HG03039 (cell line): ENCODE data around the gene SIGLEC6.
"Not testable (repeated sequence)": the region's sequence is repeated elsewhere in the genome, so short reads cannot be mapped to it uniquely, and the experiment has no call there.

Source experiments
- ATAC-seq: cut with Tn5 transposase; IDR thresholded peaks from one replicate; pipeline ENCODE4 v1.9.1; 2021; ENCODE audit warnings: mild to moderate bottlenecking, moderate library complexity; ENCODE audit not compliant: unreplicated experiment

Gene SIGLEC6

DNA sequence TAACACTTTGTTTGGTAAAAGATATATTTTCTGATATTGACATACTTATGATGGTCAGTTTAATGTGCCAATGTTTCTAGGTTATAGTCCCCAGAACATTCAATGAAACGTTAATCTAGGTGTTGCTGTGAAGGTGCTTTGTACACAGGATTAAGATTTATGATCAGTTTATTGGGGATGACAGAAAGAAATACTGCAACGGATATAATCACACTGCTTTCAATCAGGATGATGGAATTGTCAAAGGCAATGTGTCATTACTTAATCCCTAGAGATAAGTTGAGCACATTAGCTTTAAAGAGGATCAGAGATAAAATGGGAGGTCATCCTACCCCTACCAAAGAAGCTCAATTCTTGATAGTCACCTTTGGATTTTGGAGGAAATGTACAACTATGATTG lies 17.5 kb downstream of the SIGLEC6 start:
- ATAC-seq: no peak

DNA sequence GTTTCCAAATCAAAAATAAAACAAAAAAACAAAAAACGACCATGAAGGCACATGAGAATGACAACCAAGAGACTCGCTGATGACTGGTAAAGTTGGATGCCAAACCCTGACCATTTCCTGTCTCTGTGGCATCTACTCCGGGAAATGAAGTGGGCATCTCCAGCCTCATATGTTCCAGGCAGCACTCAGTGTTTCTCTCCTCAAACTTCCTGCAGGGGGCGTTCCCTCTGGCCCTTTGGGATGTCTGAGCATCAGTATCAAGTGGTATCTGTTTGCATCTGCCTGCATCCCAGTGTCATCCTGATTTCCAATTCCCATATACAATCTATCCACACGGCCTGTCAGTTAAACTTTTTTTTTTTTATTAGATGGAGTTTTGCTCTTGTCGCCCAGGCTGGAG lies 20.1 kb downstream of the SIGLEC6 start:
- ATAC-seq: no peak

DNA sequence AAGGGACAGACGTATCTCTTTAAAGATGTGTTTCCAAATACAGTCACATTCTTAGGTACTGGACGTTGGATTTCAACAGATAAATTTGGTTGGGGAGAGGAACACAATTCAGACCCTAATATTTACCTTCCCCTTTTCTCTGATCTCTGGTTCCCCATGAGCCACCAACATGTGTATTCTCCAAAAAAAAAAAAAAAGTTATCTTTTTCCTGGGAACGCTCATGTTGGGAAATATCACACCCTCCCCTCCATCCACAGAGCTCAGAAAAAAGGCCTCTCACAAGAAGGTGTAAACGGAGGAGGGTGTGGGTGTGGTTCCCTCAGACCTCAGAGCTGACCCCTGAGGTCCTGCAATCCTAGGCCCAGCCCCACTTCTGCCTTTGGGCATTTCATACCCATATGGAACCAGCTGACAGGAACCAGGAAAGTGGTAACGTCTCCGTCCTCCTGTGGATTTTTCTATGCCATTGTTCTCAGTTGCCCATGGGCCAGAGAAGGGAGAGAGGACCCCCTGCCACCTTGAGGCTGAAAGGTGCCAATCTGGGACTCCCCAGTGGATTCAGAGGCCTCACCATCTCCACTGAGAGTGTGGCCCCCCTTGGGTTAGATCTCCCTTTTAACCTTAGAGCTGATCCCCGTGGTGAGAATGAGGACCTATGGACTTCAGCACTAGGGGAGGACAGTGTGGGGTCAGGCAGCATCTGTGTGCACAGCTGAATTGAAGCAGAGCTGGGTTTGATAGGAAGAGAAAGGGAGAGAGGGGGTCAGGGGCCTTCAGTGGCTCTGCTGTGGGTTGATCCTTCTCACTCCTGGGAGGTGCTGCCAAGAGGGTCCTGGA lies 21.4 kb downstream of the SIGLEC6 start:
- no peak for ATAC-seq

DNA sequence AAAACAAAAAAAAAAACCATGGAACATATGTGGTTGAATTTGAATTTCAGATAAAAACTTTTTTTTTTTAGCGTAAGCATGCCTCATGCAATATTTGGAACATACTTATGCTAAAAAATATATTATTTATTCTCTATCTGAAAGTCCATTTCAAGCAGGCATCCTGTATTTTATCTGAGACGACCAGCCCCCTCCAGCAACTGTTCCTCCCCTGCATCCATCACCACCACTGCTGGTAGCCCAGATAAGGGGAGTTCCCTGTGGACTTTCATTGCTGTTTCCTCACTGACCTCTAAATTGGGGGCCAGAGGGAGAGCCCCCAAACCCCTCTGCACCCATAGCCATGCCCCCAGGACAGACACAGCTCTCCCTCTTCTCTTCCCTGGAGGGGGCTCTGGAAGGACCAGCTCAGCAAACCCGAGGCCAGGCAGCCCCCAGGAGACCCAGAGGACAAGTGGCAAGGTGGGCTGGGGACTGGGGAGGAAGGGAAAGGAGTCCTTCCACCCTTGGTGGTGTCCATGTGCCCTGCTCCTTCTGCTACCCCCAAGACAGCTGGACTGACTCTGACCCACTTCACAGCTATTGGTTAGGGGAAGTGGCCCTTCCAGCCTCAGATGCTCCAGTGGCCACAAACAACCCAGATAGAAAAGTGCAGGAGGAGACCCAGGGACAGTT lies 23.3 kb downstream of the SIGLEC6 start:
- no peak for ATAC-seq

DNA sequence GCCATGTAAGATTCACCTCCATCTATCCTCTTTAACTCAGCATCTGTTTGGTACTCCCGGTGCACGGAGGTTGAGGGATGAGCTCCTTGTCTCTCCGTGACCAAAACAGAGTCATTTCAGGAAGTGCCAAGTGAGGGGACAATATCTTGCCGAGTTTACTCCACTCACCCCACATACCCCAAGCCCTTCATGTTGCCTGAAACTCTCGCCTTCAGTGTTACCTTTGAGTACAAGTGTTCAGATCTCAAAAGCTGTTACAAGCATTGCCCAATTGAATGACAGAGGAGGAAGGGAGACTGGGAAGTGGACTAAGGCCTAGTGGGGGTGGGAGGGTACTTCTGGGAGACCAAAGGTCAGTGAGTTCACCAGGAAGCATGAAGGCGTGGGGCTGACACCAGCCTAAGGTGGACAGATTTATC lies 23.8 kb downstream of the SIGLEC6 start:
- ATAC-seq: no peak

DNA sequence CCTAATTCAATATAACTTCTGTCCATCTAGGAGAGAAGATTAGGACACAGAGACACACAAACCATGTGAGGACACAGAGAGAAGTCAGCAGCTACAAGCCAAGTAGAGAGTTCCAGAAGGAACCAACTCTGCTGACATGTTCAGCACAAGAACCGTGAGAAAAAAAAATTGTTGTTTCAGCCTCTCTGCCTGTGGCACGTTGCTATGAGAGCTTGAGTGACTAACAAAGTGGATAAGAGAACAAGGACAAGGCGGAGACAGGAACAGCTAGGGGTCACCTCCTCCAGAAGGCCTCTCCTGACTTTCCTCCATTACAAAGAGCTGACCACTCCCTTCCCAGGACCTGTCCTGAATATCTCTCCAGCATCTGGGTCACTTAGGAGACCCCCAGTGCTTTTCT lies 24.3 kb downstream of the SIGLEC6 start:
- ATAC-seq: no peak

DNA sequence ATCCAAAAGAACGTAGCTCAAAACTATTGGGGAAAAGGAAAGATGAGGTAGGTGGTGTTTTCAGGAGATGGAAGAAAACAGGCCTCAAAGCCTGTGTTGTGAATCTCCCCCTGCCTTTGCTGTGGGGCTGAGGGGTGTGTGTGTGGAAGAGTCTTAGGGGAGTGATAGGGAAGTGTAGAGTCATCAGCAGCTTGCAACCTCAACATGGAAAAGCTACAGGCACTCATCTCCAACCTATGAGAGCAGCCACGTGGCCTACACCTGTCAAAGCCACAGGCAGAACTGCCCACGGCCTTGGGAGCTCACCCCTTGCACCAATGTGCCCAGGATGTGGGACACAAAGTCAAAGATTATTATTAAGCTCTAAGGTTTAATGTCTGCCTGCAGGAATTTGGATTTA lies 25.6 kb downstream of the SIGLEC6 start:
- ATAC-seq: no peak

DNA sequence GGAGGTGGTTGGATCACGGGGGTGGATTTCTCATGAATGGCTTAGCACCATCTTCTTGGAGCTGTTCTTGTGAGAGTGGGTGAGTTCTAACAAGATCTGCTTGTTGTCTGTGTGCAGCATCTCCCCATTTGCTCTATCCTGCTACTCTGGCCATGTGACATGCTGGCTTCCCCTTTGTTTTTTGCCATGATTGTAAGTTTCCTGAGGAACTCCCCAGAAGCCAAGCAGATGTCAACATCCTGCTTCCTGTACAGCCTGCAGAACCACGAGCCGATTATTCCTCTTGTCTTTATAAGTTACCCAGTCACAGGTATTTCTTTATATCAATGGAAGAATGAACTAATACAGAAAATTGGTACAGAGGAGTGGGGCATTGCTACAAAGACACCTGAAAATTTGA lies 27.6 kb downstream of the SIGLEC6 start:
- ATAC-seq: no peak

DNA sequence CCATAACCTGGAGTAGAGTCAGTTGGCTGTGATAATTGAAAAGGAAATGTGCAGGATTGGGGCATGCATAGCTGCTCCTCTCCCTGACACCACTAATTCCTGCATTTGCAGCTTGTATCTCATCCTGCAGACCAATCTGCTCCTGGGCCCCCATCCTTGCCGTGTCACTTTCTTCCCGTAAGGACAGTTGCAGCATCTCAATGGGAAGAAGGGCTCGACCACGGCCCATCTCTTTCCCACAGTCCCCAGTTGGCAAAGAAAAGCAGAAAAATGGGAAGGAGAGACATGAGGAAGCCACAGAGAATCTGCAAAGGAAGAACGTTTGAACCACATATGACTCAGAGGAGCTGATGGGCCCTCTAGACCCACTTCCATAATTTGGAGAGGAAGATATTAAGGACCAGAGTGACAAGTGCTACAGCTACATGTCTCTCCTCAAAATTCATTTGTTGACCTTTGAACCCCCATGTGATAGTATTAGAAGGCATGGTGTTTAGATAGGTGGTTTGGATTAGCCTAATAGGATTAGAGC lies 28.1 kb downstream of the SIGLEC6 start:
- no peak for ATAC-seq

DNA sequence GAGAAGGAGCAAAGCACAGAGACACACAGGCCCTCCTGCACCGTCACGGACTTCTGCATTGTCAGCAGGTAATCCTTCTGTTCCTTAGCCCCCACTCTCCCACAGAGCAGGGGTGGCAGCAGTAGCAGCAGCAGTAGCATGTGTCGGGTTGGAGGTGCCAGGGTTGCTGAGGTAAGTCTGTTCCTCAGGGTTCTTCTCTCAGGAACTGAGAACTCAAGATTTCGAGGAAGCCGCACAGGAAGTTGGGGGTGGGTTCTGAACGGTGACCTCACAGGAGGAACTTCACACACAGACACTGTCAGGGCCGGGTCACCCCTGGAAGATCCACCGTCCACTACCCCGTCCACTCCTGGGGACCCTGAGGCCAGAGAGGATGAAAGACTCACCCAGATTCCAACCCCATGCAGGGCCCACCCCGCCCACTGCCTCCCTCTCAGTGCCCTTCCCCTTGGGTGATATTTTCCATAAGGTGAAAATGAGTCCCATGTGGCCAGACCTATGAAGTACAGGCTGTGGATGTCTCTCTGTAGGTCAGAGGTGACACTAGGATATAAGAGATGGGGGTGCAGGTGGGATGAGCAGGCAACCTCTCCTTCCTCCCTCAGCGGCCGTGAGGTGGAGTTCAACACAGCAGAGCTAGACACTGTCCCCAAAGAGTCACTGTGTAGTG lies 29.7 kb downstream of the SIGLEC6 start, which contains the start of gene SIGLEC12:
Gene SIGLEC12 (minus strand): TSS at position 207 of the 670 bp plus-strand sequence. CDS start 67 bp downstream, at position 140.
- ATAC-seq: no peak

DNA sequence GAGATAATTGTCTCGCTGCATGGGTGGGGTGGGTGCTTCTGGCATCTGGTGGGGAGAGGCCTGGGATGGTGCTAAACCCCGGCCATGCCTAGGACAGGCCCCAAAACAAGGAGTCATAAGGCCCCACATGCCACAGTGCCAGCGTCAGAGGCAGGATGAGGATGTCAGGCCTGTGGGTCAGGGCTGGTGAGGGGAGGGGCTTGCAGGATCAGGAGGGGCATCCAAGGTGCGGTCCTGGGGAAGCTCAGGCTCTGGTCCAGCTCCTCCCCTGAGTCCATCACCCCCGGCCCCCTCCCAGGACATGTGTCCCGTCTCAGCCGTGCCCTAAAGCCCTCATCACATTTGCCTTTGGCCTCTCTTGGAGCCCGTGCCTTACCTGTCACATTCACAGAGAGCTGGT lies 30.5 kb downstream of the SIGLEC6 start:
- ATAC-seq: not testable (repeated sequence)

DNA sequence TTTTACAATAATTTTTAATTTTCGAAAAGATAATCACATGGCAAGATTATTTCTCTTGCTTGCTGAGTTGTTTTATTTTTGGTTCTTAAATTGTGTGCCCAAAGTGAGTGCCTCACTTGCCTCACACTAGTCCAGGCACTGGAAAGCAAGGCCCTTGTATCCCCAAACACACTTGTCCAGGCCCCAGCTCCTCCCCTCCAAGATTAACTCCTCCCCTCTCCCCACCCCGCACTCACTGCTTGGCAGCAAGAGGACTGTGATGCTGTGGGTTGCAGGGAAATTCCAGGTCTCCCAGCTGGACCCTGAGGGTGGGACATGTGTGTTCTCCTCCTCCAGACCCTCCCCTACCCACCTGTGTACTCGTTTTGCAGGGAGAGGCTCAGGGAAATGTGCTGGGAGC lies 33.8 kb downstream of the SIGLEC6 start:
- no peak for ATAC-seq

DNA sequence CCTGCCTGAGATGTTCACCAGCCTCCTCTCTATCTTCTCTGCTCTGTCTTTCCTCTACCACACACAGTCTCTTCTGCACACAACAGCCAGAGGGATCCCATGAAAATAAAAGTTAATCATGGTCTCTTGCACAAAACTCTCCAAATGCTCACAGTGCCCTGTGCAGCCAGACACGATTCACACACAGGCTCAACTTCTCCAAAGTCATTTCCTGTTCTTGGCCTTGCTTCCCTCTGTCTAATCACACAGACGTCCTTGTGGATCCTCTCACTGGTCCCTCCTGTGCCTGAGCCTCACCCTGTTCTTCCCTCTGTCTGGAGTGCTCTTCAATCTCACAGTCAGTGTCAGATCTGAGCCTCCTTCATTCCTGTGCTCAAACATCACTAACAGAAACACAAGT lies 37.7 kb downstream of the SIGLEC6 start:
- no peak for ATAC-seq

DNA sequence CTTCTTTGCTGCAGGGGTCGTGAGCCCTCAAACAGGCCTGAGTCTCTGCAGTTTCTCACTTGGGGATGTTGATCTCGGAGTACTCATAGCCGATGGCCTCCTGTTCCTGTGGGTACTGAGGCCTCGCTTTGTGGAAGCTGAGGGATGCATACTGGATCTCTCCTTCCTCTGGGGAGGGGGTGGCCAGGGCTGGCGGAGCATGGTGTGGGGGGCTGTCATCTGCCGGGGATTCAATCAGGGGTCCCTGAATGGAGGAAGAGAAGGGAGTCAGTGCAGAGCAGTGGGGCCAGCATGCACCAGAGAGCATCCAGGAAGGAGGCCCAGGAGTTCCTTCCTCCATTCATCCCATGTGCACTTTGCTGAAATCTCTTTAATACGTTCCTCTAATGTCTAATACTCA lies 39.9 kb downstream of the SIGLEC6 start:
- ATAC-seq: no peak

DNA sequence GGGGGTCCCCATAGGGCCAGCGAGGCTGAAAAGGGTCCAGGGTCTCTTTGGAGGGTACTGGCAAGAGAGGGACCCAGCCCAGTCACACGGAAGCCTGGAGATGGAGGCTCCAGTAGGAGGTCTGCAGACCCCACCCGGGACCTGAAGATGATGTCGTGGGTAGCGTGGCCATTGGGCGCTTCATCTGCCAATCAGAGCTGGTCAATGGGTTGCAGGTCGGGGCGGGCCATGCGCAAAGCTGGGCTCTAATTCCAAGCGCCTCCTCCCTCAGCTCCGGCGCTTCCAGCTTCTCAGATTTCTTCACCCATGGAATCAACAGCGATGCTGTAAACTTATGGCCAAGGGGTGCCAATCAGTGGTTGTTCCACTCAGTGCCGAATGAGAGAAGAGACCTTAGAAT lies 40.8 kb downstream of the SIGLEC6 start:
- ATAC-seq: no peak

DNA sequence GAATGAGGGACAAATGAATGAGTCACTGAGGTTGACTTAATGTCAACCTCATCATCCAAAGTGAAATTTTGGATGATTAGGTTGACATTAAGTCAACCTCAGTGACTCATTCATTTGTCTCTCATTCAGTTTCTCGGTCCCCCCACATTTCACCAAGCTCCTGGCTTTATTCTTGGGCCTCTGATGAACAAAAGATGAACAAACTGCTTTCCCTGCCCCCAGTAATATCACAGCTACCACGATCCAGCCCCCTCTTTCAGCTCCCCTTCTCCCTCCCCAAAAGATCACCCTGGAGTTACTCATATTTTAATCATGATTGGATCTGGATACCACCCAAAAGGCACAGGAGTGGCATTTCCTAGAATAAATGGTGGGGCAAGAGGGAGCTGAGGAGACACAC lies 42.4 kb downstream of the SIGLEC6 start:
- no peak for ATAC-seq

DNA sequence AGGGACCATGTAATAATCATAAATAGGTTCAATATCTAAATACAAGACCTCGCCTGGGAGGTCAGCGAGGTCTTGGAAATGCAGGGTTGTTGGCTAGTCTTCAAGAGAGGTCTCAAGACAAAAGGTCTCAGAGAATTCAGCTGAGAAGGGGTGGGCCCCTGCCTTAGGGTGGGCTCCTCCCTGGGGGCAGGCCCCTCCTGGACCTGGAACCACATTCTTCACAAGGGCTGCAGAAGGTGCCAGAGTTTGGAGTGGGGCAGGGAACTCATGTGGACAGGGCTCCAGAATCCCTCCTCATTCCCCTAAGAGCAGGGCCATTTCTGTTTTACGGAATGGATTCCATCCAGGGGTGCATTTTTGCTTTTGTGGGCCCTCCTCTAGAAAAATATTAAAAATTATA lies 43.0 kb downstream of the SIGLEC6 start:
- ATAC-seq: no peak

DNA sequence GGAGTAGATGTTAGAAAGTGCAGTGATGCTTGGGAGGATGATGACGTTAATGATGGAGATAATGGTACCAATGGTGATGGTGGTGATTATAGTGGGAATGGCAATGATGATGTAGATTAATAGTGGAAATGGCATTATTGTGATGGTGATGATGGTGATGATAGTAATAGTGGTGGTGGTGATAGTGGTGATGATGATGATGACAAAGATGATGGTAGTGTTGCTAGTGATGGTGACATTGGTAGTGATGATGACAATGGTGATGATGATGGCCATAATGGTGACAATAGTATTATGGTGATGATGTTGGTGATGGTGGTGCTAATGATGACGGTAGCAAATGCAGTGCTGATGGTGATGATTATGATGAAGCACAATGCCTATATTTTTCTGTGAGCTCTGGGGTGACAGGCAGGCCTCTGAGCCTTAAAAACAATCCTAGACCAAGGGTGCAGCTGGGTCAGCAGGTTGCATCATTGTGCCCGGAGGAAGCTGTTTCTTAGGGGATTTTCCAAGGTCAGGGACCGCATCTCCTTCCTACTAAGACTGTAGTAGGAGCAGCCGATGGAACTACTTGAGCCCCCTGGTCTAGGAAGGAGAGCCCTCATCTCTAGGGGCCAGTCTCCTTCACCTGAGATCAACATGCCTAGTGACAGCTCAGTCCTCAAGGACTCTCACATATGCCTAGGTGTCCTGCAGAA lies 45.4 kb downstream of the SIGLEC6 start:
- no peak for ATAC-seq

DNA sequence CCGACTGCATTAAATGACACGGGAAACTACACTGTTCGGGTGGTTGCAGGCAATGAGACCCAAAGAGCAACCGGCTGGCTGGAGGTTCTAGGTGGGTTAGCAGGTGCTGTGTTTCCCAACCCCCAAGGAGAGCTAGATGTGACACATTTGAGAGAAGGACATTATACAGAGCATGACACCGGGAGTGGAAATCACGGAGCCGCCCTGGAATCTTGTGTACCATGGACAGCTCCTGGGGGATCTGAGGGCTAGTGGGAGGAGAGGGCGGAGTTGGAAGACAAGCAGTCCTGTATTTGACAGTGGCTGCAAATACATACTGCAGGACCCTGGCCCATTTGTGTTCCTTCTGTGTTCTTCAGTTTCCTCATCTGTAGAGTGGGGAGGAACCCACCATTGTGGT lies 50.9 kb downstream of the SIGLEC6 start:
- no peak for ATAC-seq

DNA sequence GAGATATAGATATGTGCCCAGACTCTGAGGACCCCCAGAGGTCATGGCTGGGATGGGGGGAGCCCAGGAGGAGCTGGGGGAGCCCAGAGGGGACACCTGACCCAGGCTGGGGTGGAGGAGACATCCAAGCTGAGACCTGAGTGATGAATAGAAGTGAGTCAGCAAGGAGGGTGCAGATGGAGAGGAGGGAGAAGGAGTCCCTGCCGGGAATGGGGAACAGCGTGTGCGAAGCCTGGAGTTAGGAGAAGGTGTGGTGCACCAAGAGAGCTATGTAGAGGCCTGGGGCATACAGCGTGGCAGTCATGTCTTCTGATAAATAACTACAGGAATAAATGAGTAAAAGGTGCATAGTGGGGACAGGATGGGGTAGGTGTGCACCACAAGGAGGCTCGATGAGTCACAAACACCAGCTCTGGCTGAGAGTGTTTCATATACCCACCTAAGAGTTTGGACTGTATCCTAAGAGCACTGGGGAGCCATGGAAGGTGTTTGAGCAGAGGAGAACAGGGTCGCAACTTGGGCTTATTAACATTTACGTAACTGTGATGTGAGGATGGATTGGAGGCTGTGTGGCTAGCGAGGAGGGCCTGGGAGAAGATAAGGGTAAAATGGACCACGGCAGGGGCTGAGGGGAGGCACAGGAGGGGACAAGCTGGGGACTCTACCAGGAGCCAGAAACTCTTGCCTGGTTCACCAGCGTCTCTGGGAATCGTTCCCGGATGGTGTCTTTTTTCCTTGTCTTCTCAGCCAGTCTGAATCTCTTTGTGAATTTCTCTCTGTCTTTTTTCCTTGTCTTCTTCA lies 51.7 kb downstream of the SIGLEC6 start:
- ATAC-seq: no peak
